HG03025 (cell line): ENCODE measurements around the gene ADAMTSL1.

ENCODE experiments used
- ATAC-seq: cut with Tn5 transposase; IDR thresholded peaks from one replicate; pipeline ENCODE4 v1.9.1; 2021; ENCODE audit warnings: mild to moderate bottlenecking, moderate library complexity; ENCODE audit not compliant: unreplicated experiment, low FRiP score

The ADAMTSL1 gene

GRCh38 chr9:18495065-18495464 is 21.1 kb downstream of the ADAMTSL1 start:
- no peak for ATAC-seq

- no peak for ATAC-seq
Measured at GRCh38 chr9:18496256-18497000, 22.5 kb downstream of the ADAMTSL1 start.

GRCh38 chr9:18499062-18499461 is 25.1 kb downstream of the ADAMTSL1 start:
- no peak for ATAC-seq

- no peak for ATAC-seq
Measured at GRCh38 chr9:18499980-18500379, 26.0 kb downstream of the ADAMTSL1 start.

- ATAC-seq, result no peak
Measured at GRCh38 chr9:18500451-18500850, 26.5 kb downstream of the ADAMTSL1 start.

GRCh38 chr9:18501949-18502348 is 28.0 kb downstream of the ADAMTSL1 start:
- no peak for ATAC-seq

GRCh38 chr9:18502546-18502945 is 28.6 kb downstream of the ADAMTSL1 start:
- no peak for ATAC-seq

GRCh38 chr9:18504707-18505106 is 30.8 kb downstream of the ADAMTSL1 start:
- no peak for ATAC-seq

- ATAC-seq, result no peak
Measured at GRCh38 chr9:18507151-18507550, 33.2 kb downstream of the ADAMTSL1 start.

GRCh38 chr9:18516514-18516913 is 42.6 kb downstream of the ADAMTSL1 start:
- no peak for ATAC-seq

- ATAC-seq, result no peak
Measured at GRCh38 chr9:18516965-18517364, 43.0 kb downstream of the ADAMTSL1 start.

GRCh38 chr9:18520416-18521047 is 46.6 kb downstream of the ADAMTSL1 start:
- ATAC-seq, result no peak

GRCh38 chr9:18526685-18527084 is 52.7 kb downstream of the ADAMTSL1 start:
- ATAC-seq, result no peak

GRCh38 chr9:18531136-18532065 is 57.4 kb downstream of the ADAMTSL1 start:
- ATAC-seq, result no peak

GRCh38 chr9:18534611-18535010 is 60.7 kb downstream of the ADAMTSL1 start:
- ATAC-seq, result no peak

GRCh38 chr9:18536554-18536953 is 62.6 kb downstream of the ADAMTSL1 start:
- no peak for ATAC-seq

- no peak for ATAC-seq
Measured at GRCh38 chr9:18539203-18539693, 65.3 kb downstream of the ADAMTSL1 start.

GRCh38 chr9:18542837-18543405 is 69.0 kb downstream of the ADAMTSL1 start:
- no peak for ATAC-seq

GRCh38 chr9:18543406-18544192 is 69.6 kb downstream of the ADAMTSL1 start:
- ATAC-seq, result no peak

- no peak for ATAC-seq
Measured at GRCh38 chr9:18544456-18544855, 70.5 kb downstream of the ADAMTSL1 start.
